ENCODE data around the gene CMTR2.

Gene CMTR2

GRCh38 chr16:71276589-71277334, 12.4 kb downstream of the CMTR2 start:
- no peak for DNase-seq

GRCh38 chr16:71273384-71273783, 15.8 kb downstream of the CMTR2 start:
- DNase-seq: no peak

GRCh38 chr16:71264299-71264698, 24.9 kb downstream of the CMTR2 start:
- DNase-seq: no peak

GRCh38 chr16:71263582-71263981, 25.6 kb downstream of the CMTR2 start:
- no peak for DNase-seq

GRCh38 chr16:71262391-71262790, 26.8 kb downstream of the CMTR2 start:
- no peak for DNase-seq

GRCh38 chr16:71260995-71261394, 28.2 kb downstream of the CMTR2 start:
- no peak for DNase-seq

- no peak for DNase-seq
Measured at GRCh38 chr16:71259086-71259485, 30.1 kb downstream of the CMTR2 start.

- DNase-seq: no peak
Measured at GRCh38 chr16:71258372-71258771, 30.8 kb downstream of the CMTR2 start.

GRCh38 chr16:71257768-71258167, 31.4 kb downstream of the CMTR2 start:
- no peak for DNase-seq

- no peak for DNase-seq
Measured at GRCh38 chr16:71255721-71256120, 33.5 kb downstream of the CMTR2 start.

GRCh38 chr16:71254832-71255525, 34.2 kb downstream of the CMTR2 start:
- DNase-seq: no peak

- no peak for DNase-seq
Measured at GRCh38 chr16:71250461-71251235, 38.6 kb downstream of the CMTR2 start.

GRCh38 chr16:71249399-71249798, 39.8 kb downstream of the CMTR2 start:
- no peak for DNase-seq

- no peak for DNase-seq
Measured at GRCh38 chr16:71247478-71247877, 41.7 kb downstream of the CMTR2 start.

GRCh38 chr16:71246309-71246708, 42.9 kb downstream of the CMTR2 start:
- no peak for DNase-seq

GRCh38 chr16:71244521-71244920, 44.7 kb downstream of the CMTR2 start:
- no peak for DNase-seq

- no peak for DNase-seq
Measured at GRCh38 chr16:71242601-71243000, 46.6 kb downstream of the CMTR2 start.

GRCh38 chr16:71242036-71242435, 47.2 kb downstream of the CMTR2 start:
- DNase-seq: no peak

Measured in stimulated activated CD4-positive, alpha-beta T cell treated with anti-CD3 and anti-CD28 coated beads, Interleukin-4, amount 100 ng/mL, for 24 hours (primary cell).